GM21737 (cell line): ENCODE data around the gene STRIP2.
"Not testable (repeated sequence)": the region's sequence is repeated elsewhere in the genome, so short reads cannot be mapped to it uniquely, and the experiment has no call there.

Experiments
- ATAC-seq: cut with Tn5 transposase; IDR thresholded peaks from one replicate; pipeline ENCODE4 v1.9.1; 2021; ENCODE audit warnings: mild to moderate bottlenecking, moderate library complexity; ENCODE audit not compliant: unreplicated experiment

STRIP2 gene

GRCh38 chr7:129523924-129524323 is 89.7 kb downstream of the STRIP2 start:
- no peak for ATAC-seq

- ATAC-seq: not testable (repeated sequence)
These were observed 90.2 kb downstream of the STRIP2 start for GRCh38 chr7:129524405-129524804.

- ATAC-seq: no peak
These were observed 91.1 kb downstream of the STRIP2 start for GRCh38 chr7:129525225-129525862.

GRCh38 chr7:129529643-129530042 is 95.4 kb downstream of the STRIP2 start:
- ATAC-seq: no peak

- ATAC-seq: no peak
These were observed 96.7 kb downstream of the STRIP2 start for GRCh38 chr7:129530795-129531391.

- no peak for ATAC-seq
These were observed 97.5 kb downstream of the STRIP2 start for GRCh38 chr7:129531721-129532120.

GRCh38 chr7:129532375-129532774 is 98.1 kb downstream of the STRIP2 start:
- no peak for ATAC-seq

GRCh38 chr7:129534558-129535274 is 100.5 kb downstream of the STRIP2 start:
- not testable (repeated sequence) for ATAC-seq

- ATAC-seq: no peak
These were observed 101.7 kb downstream of the STRIP2 start for GRCh38 chr7:129535896-129536295.

GRCh38 chr7:129536323-129536722 is 102.1 kb downstream of the STRIP2 start:
- ATAC-seq: no peak
